A673 (cell line): Measurements from ENCODE around the gene PAPPA.

Experiments
- CTCF ChIP-seq: fragments of 300-800, 200-600 bp; sonication (generic); conservative IDR thresholded peaks from 2 replicates; pipeline ENCODE4 v1.5.1; 2017; ENCODE audit warnings: low read depth, mild to moderate bottlenecking, antibody characterized with exemption, low read length, moderate library complexity, mixed read lengths
- EZH2 ChIP-seq: fragments of 200-600 bp; sonication (generic); IDR thresholded peaks from 2 replicates; pipeline ENCODE4 v1.6.1; 2017; ENCODE audit warnings: borderline replicate concordance, low read depth, mild to moderate bottlenecking, mixed read lengths, antibody characterized with exemption, low read length; ENCODE audit not compliant: poor library complexity, severe bottlenecking

GRCh38 chr9:116172216-116172615 is 18.6 kb downstream of the PAPPA start:
- TF ChIP-seq CTCF (no peak), EZH2 (no peak)
